Natural killer cell (primary cell): Measurements from ENCODE around the gene HES3. TPM values are rescaled to one million over a fixed set of nuclear protein-coding genes. Genes with fewer than 3 reads are reported as not detected.

Experiments
- ATAC-seq, 3 donors: fragments of 150-1000 bp in 2 of 3; fragments of 200-7000 bp in 1 of 3; cut with Tn5 transposase; 1 replicate in 1 of 3; 2 replicates in 2 of 3; pipeline ENCODE4 v1.10.0; 2021; ENCODE audit warnings: mild to moderate bottlenecking in 2 of 3, moderate library complexity in 2 of 3
- DNase-seq, 2 donors: peaks; one replicate each; pipeline versions ENCODE4 v3.0.0 to v3.0.0-alpha.2; 2013 to 2021; ENCODE audit warnings: mixed read lengths in 1 of 2
- H3K27ac ChIP-seq: one replicate; pipeline ENCODE4 v1.5.1; 2013; ENCODE audit warnings: mild to moderate bottlenecking, low read length
- H3K27me3 ChIP-seq: one replicate; pipeline ENCODE4 v1.6.1; 2013; ENCODE audit warnings: low read length; ENCODE audit not compliant: control insufficient read depth, insufficient read depth
- H3K36me3 ChIP-seq: one replicate; pipeline ENCODE4 v1.6.1; 2013; ENCODE audit warnings: low read length; ENCODE audit not compliant: control insufficient read depth, insufficient read depth
- H3K4me1 ChIP-seq: one replicate; pipeline ENCODE4 v1.6.1; 2013; ENCODE audit warnings: low read length; ENCODE audit not compliant: control insufficient read depth, insufficient read depth
- H3K4me3 ChIP-seq: one replicate; pipeline ENCODE4 v1.5.1; 2013; ENCODE audit warnings: low read length
- H3K9me3 ChIP-seq: one replicate; pipeline ENCODE4 v1.6.1; 2013; ENCODE audit warnings: low read length; ENCODE audit not compliant: control insufficient read depth, insufficient read depth
- H3K27ac Mint-ChIP-seq, 2 donors: one replicate each; pipeline ENCODE4 v1.8.0; 2022; ENCODE audit warnings: mild to moderate bottlenecking in 2 of 2, mixed read lengths in 2 of 2, moderate library complexity in 1 of 2
- H3K27me3 Mint-ChIP-seq, 2 donors: one replicate each; pipeline ENCODE4 v1.8.0; 2022; ENCODE audit warnings: low read depth in 2 of 2, mixed read lengths in 2 of 2
- H3K36me3 Mint-ChIP-seq: one replicate; pipeline ENCODE4 v1.8.0; 2022; ENCODE audit warnings: mixed read lengths
- H3K4me1 Mint-ChIP-seq, 2 donors: one replicate each; pipeline ENCODE4 v1.8.0; 2022; ENCODE audit warnings: mixed read lengths in 2 of 2
- H3K4me3 Mint-ChIP-seq: one replicate; pipeline ENCODE4 v1.8.0; 2022; ENCODE audit warnings: mild to moderate bottlenecking, moderate library complexity, mixed read lengths
- H3K9me3 Mint-ChIP-seq, 2 donors: one replicate each; pipeline ENCODE4 v1.8.0; 2022; ENCODE audit warnings: mixed read lengths in 2 of 2
- WGBS: methylation state at CpG from one replicate; pipeline ENCODE4 v1.1.7; 2013; ENCODE audit warnings: missing lambda C conversion rate; ENCODE audit not compliant: insufficient coverage; 5-methylcytosine and 5-hydroxymethylcytosine counted together
- intact Hi-C: fragments of 100-400 bp; cut with micrococcal nuclease; formaldehyde crosslinking; loops from one replicate; pipeline ENCODE4 v1.14.2; 2022
- total RNA-seq, 4 donors: library from RNA; stranded (reverse); fragments of 120-200 nt in 1 of 4; gene quantifications; one replicate each; pipeline versions ENCODE4 v1.2.3 to v1.2.4, GENCODE V29; 2013 to 2022
- TF ChIP-seq, protein P1 (sequence below): fragments of 200-600 bp; IDR thresholded peaks from one replicate; pipeline ENCODE4 v1.8.0; 2022; ENCODE audit warnings: antibody characterized with exemption

The HES3 gene
- total RNA-seq, 3 donors from 2014 or later (not counting 1 experiment from before 2014, with no cell fraction given), result not detected

DNA sequence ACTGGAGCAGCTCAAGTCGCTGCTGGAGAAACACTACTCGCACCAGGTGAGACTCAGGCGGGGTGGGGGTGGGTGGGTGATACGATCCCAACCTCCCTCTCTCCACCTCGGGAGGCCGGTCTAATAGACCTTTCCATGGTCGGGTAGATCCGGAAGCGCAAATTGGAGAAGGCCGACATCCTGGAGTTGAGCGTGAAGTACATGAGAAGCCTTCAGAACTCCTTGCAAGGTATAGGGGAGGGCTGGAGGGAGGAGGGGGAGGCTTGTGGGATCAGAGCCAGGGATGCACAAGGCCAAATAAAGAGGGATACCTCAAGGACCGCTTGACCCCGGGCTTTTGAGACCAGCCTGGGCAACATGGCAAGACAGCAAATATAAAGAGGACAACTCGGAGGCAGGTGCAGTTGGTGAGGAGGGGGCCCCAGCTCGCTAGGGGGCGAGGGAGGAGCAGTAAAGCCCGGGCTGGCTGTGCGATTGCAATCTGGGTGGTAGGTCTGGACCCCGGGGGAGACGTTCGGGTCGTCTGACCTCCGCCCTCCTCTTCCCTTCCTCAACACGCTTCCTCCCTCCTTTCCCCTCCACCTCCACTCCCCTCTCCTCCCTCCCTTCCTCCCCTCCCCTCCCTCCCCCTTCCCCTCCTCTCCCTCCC lies 546 bp downstream of the HES3 start:
- WGBS, result 4% methylated on average over 21 of the region's 24 CpGs
- no peaks in the 10 kb centered on the region for H3K36me3 Mint-ChIP-seq
- no peak overlapping the region for H3K27ac Mint-ChIP-seq
- H3K27ac ChIP-seq, result no peak overlapping the region
- peaks cover 25% of the 10 kb centered on the region for H3K4me1 ChIP-seq
- peaks cover 61% of the 10 kb centered on the region for H3K27me3 ChIP-seq
- no peak for ATAC-seq
- TF ChIP-seq, protein P1, sequence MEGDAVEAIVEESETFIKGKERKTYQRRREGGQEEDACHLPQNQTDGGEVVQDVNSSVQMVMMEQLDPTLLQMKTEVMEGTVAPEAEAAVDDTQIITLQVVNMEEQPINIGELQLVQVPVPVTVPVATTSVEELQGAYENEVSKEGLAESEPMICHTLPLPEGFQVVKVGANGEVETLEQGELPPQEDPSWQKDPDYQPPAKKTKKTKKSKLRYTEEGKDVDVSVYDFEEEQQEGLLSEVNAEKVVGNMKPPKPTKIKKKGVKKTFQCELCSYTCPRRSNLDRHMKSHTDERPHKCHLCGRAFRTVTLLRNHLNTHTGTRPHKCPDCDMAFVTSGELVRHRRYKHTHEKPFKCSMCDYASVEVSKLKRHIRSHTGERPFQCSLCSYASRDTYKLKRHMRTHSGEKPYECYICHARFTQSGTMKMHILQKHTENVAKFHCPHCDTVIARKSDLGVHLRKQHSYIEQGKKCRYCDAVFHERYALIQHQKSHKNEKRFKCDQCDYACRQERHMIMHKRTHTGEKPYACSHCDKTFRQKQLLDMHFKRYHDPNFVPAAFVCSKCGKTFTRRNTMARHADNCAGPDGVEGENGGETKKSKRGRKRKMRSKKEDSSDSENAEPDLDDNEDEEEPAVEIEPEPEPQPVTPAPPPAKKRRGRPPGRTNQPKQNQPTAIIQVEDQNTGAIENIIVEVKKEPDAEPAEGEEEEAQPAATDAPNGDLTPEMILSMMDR, result no peak
- H3K36me3 ChIP-seq, result no peaks in the 10 kb centered on the region
- intact Hi-C loops, result loop anchor here (5.0 kb wide), 2 partner anchors 53 to 137 kb away; no protein-coding TSS in a partner anchor
- no peak for DNase-seq
- peaks cover 5 to 16% of the 10 kb centered on the region in 2 donors for H3K4me1 Mint-ChIP-seq
- peaks cover 20 to 49% of the 10 kb centered on the region in 2 donors for H3K27me3 Mint-ChIP-seq
- no peaks in the 10 kb centered on the region for H3K9me3 Mint-ChIP-seq
- H3K4me3 ChIP-seq, result no peak overlapping the region
- no peaks in the 10 kb centered on the region for H3K9me3 ChIP-seq
- no peak overlapping the region for H3K4me3 Mint-ChIP-seq

DNA sequence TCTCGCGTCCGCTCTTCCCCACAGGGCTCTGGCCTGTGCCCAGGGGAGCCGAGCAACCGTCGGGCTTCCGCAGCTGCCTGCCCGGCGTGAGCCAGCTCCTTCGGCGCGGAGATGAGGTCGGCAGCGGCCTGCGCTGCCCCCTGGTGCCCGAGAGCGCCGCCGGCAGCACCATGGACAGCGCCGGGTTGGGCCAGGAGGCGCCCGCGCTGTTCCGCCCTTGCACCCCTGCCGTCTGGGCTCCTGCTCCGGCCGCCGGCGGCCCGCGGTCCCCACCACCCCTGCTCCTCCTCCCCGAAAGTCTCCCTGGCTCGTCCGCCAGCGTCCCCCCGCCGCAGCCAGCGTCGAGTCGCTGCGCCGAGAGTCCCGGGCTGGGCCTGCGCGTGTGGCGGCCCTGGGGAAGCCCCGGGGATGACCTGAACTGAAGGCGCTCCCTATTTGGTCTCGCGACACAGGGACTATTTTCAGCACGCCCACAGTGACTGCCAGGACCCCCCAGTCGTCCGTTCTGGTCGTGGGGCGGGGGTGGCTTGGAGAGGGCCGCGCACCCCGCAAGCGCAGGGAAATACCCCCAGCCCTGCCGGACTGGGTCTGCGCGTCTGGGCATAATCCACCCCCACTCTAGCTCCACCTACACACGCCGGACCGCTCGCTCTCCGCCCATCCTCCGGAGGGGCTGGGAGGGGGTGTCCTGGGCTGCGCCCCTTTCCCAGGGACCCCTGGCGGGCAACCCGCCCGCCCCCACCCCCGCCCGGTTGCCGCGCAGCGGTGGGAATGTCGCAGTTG lies 1.3 kb downstream of the HES3 start:
- H3K4me1 Mint-ChIP-seq, result peaks cover 5 to 16% of the 10 kb centered on the region in 2 donors
- H3K27me3 ChIP-seq, result peaks cover 56% of the 10 kb centered on the region
- ATAC-seq (peak; percentile 85 to 91 (median 87)), DNase-seq (peak; percentile 85 to 92)
- H3K36me3 ChIP-seq, result no peaks in the 10 kb centered on the region
- H3K4me3 Mint-ChIP-seq, result no peak overlapping the region
- H3K9me3 ChIP-seq, result no peaks in the 10 kb centered on the region
- TF ChIP-seq, protein P1, result peak; percentile 71
- H3K4me3 ChIP-seq, result no peak overlapping the region
- H3K27ac ChIP-seq, result no peak overlapping the region
- H3K27me3 Mint-ChIP-seq, result peaks cover 20 to 43% of the 10 kb centered on the region in 2 donors
- WGBS, result 2% methylated on average over 79 of the region's 79 CpGs
- no peak overlapping the region for H3K27ac Mint-ChIP-seq
- peaks cover 31% of the 10 kb centered on the region for H3K4me1 ChIP-seq
- no peaks in the 10 kb centered on the region for H3K36me3 Mint-ChIP-seq
- H3K9me3 Mint-ChIP-seq, result no peaks in the 10 kb centered on the region
- intact Hi-C loops, result loop anchor here (5.0 kb wide), 1 partner anchor 52 kb away; no protein-coding TSS in a partner anchor

DNA sequence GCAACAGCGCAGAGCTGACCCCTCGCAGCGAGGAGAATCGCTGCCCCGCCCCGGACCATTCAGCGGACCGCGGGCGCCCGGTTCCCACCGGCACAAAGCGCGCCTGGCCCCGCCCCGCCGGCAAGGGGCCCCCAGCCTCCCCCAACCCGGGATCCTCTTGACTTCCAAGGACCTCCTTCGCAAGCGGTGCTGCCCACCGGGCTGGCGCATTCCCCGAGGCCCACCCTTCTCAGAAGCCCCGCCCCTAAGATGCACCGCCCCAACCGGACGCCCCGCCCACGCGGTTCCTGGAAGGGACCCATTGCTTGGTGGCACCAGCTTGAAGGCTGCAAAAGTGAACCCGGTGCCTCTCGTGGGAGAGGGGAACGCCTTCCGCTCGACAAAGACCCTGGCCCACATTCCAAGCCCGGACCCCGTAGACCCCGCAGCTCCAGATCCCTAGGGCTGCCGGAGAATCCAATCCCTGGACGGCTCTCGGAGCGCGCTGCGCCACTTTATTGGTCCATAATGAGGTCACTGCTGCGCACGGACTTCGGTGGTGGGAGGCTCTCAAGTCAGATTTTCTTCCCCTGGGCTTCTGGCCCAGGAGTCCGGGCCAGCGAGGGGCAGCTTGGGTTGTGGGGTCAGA lies 2.0 kb downstream of the HES3 start:
- TF ChIP-seq, protein P1, result no peak
- DNase-seq (peak in 1 of 2 donors; percentile 55), ATAC-seq (no peak)
- 6% methylated on average over 49 of the region's 49 CpGs for WGBS
- no peaks in the 10 kb centered on the region for H3K36me3 ChIP-seq
- intact Hi-C loops, result loop anchor here (1.0 to 5.0 kb wide), 3 partner anchors 51 to 158 kb away; no protein-coding TSS in a partner anchor
- H3K27me3 ChIP-seq, result peaks cover 50% of the 10 kb centered on the region
- no peak overlapping the region for H3K4me3 ChIP-seq
- H3K27me3 Mint-ChIP-seq, result peaks cover 19 to 41% of the 10 kb centered on the region in 2 donors
- H3K27ac ChIP-seq, result no peak overlapping the region
- H3K27ac Mint-ChIP-seq, result no peak overlapping the region
- no peaks in the 10 kb centered on the region for H3K9me3 Mint-ChIP-seq
- H3K36me3 Mint-ChIP-seq, result no peaks in the 10 kb centered on the region
- H3K4me1 Mint-ChIP-seq, result peaks cover 5 to 16% of the 10 kb centered on the region in 2 donors
- peaks cover 31% of the 10 kb centered on the region for H3K4me1 ChIP-seq
- H3K4me3 Mint-ChIP-seq, result no peak overlapping the region
- no peaks in the 10 kb centered on the region for H3K9me3 ChIP-seq
